Stomach smooth muscle (tissue), 2 donors: Measurements from ENCODE around the gene HIVEP2.

Experiments used
- H3K27ac ChIP-seq: one replicate; pipeline ENCODE4 v1.7.0; 2013; ENCODE audit warnings: mild to moderate bottlenecking, low read length, inconsistent platforms
- H3K27me3 ChIP-seq, 2 donors: one replicate each; pipeline ENCODE4 v1.7.0; 2013; ENCODE audit warnings: low read length in 2 of 2; ENCODE audit not compliant: insufficient read depth in 2 of 2, control insufficient read depth in 1 of 2
- H3K36me3 ChIP-seq, 2 donors: one replicate each; pipeline ENCODE4 v1.7.0; 2013; ENCODE audit warnings: low read length in 2 of 2; ENCODE audit not compliant: control insufficient read depth in 2 of 2, insufficient read depth in 2 of 2
- H3K4me1 ChIP-seq: one replicate; pipeline ENCODE4 v1.7.0; 2013; ENCODE audit warnings: low read length; ENCODE audit not compliant: control insufficient read depth, insufficient read depth
- H3K4me3 ChIP-seq, 2 donors: one replicate each; pipeline ENCODE4 v1.7.0; 2013; ENCODE audit warnings: low read length in 2 of 2
- H3K9ac ChIP-seq, 2 donors: one replicate each; pipeline ENCODE4 v1.7.0; 2013; ENCODE audit warnings: low read length in 2 of 2, mild to moderate bottlenecking in 1 of 2
- H3K9me3 ChIP-seq, 2 donors: one replicate each; pipeline ENCODE4 v1.7.0; 2013; ENCODE audit warnings: low read length in 2 of 2; ENCODE audit not compliant: control insufficient read depth in 2 of 2
- donor health status: healthy.
- donor health status: Pancreatic carcinoma.

Gene HIVEP2

GRCh38 chr6:142722841-142723240 is 222.1 kb downstream of the HIVEP2 start:
- Histone ChIP-seq H3K27ac (no peak overlapping the region), H3K9ac (no peak overlapping the region), H3K4me3 (no peak overlapping the region), H3K4me1 (no peaks in the 10 kb centered on the region), H3K27me3 (peaks cover 3% of the 10 kb centered on the region in 2 donors), H3K9me3 (peaks cover 0 to 5% of the 10 kb centered on the region in 2 donors), H3K36me3 (no peaks in the 10 kb centered on the region)

GRCh38 chr6:142722012-142722411 is 223.0 kb downstream of the HIVEP2 start:
- Histone ChIP-seq H3K27me3 (peaks cover 3% of the 10 kb centered on the region in 2 donors), H3K9me3 (peaks cover 0 to 5% of the 10 kb centered on the region in 2 donors), H3K9ac (no peak overlapping the region), H3K36me3 (no peaks in the 10 kb centered on the region), H3K4me3 (no peak overlapping the region), H3K27ac (no peak overlapping the region), H3K4me1 (no peaks in the 10 kb centered on the region)

- Histone ChIP-seq H3K4me3 (no peak overlapping the region), H3K9ac (no peak overlapping the region), H3K4me1 (no peaks in the 10 kb centered on the region), H3K9me3 (peaks cover 0 to 5% of the 10 kb centered on the region in 2 donors), H3K36me3 (no peaks in the 10 kb centered on the region), H3K27ac (no peak overlapping the region), H3K27me3 (peaks cover 0 to 3% of the 10 kb centered on the region in 2 donors)
Measured at GRCh38 chr6:142721215-142721920, 223.6 kb downstream of the HIVEP2 start.

- Histone ChIP-seq H3K9ac (no peak overlapping the region), H3K9me3 (peaks cover 0 to 5% of the 10 kb centered on the region in 2 donors), H3K4me1 (no peaks in the 10 kb centered on the region), H3K27me3 (peaks cover 0 to under 1% of the 10 kb centered on the region in 2 donors), H3K36me3 (no peaks in the 10 kb centered on the region), H3K27ac (no peak overlapping the region), H3K4me3 (no peak overlapping the region)
Measured at GRCh38 chr6:142718667-142719191, 226.2 kb downstream of the HIVEP2 start.

- peaks cover 0 to 2% of the 10 kb centered on the region in 2 donors for H3K27me3 ChIP-seq
- H3K4me1 ChIP-seq: no peaks in the 10 kb centered on the region
- no peak overlapping the region for H3K9ac ChIP-seq
- H3K27ac ChIP-seq: no peak overlapping the region
- no peak overlapping the region for H3K4me3 ChIP-seq
- peaks cover 0 to 5% of the 10 kb centered on the region in 2 donors for H3K9me3 ChIP-seq
- H3K36me3 ChIP-seq: no peaks in the 10 kb centered on the region
Measured at GRCh38 chr6:142716097-142716496, 228.9 kb downstream of the HIVEP2 start.

GRCh38 chr6:142714951-142715785 is 229.8 kb downstream of the HIVEP2 start:
- H3K9me3 ChIP-seq: peaks cover 0 to 5% of the 10 kb centered on the region in 2 donors
- H3K27ac ChIP-seq: no peak overlapping the region
- H3K27me3 ChIP-seq: peaks cover 0 to 2% of the 10 kb centered on the region in 2 donors
- no peak overlapping the region for H3K4me3 ChIP-seq
- no peaks in the 10 kb centered on the region for H3K36me3 ChIP-seq
- H3K4me1 ChIP-seq: no peaks in the 10 kb centered on the region
- H3K9ac ChIP-seq: no peak overlapping the region

GRCh38 chr6:142713959-142714358 is 231.0 kb downstream of the HIVEP2 start:
- Histone ChIP-seq H3K4me1 (no peaks in the 10 kb centered on the region), H3K27ac (no peak overlapping the region), H3K27me3 (peaks cover 0 to 2% of the 10 kb centered on the region in 2 donors), H3K9me3 (no peaks in the 10 kb centered on the region), H3K36me3 (no peaks in the 10 kb centered on the region), H3K4me3 (no peak overlapping the region), H3K9ac (no peak overlapping the region)

GRCh38 chr6:142712231-142712630 is 232.7 kb downstream of the HIVEP2 start:
- Histone ChIP-seq H3K4me3 (no peak overlapping the region), H3K4me1 (no peaks in the 10 kb centered on the region), H3K9me3 (no peaks in the 10 kb centered on the region), H3K27me3 (peaks cover 0 to 2% of the 10 kb centered on the region in 2 donors), H3K27ac (no peak overlapping the region), H3K9ac (no peak overlapping the region), H3K36me3 (no peaks in the 10 kb centered on the region)

GRCh38 chr6:142708651-142709050 is 236.3 kb downstream of the HIVEP2 start:
- Histone ChIP-seq H3K4me3 (no peak overlapping the region), H3K36me3 (no peaks in the 10 kb centered on the region), H3K27ac (no peak overlapping the region), H3K9ac (no peak overlapping the region), H3K27me3 (peaks cover 0 to under 1% of the 10 kb centered on the region in 2 donors), H3K9me3 (no peaks in the 10 kb centered on the region), H3K4me1 (no peaks in the 10 kb centered on the region)

GRCh38 chr6:142707255-142707654 is 237.7 kb downstream of the HIVEP2 start:
- Histone ChIP-seq H3K27ac (no peak overlapping the region), H3K9ac (no peak overlapping the region), H3K27me3 (peaks cover 0 to 2% of the 10 kb centered on the region in 2 donors), H3K36me3 (no peaks in the 10 kb centered on the region), H3K4me3 (no peak overlapping the region), H3K4me1 (no peaks in the 10 kb centered on the region), H3K9me3 (no peaks in the 10 kb centered on the region)
